Measurements from ENCODE around the gene THADA.

Gene THADA

DNA sequence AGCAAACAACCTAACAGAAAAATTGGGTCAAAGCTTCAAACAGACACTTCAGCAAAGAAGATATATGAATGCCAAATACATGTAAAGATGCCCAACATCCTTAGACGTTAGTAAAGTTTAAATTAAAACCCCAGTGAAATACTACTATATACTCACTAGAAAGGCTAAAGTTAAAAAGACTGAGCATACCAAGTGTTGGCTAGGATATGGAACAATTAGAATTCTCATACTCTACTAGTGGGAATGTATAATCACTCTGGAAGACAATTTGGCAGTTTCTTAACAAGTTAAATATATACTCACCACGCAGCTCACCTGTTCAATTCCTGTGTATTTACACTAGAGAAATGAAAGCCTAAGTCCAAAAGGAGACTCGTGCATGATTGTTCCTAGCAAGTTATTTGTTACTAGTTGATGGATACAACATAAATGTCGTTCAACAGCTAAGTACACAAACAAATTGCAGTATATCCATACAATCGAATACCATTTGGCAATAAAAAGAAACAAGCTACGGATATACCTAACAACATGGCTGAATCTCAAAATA lies 185.7 kb downstream of the THADA start:
- no peak overlapping the region for H3K4me3 ChIP-seq (IDR thresholded peaks at IDR 0.05; ENCODE audit: insufficient read depth, low read depth, low read length)
- no peak overlapping the region for H3K9ac ChIP-seq
- H3K4me2 ChIP-seq, result no peak overlapping the region
- H3K27me3 ChIP-seq (ENCODE audit: insufficient read depth, low read depth), result no peaks in the 10 kb centered on the region
- H2AFZ ChIP-seq (ENCODE audit: low read depth), result no peak overlapping the region
- no peaks in the 10 kb centered on the region for H4K20me1 ChIP-seq (ENCODE audit: insufficient read depth)
- TF ChIP-seq, protein P1, sequence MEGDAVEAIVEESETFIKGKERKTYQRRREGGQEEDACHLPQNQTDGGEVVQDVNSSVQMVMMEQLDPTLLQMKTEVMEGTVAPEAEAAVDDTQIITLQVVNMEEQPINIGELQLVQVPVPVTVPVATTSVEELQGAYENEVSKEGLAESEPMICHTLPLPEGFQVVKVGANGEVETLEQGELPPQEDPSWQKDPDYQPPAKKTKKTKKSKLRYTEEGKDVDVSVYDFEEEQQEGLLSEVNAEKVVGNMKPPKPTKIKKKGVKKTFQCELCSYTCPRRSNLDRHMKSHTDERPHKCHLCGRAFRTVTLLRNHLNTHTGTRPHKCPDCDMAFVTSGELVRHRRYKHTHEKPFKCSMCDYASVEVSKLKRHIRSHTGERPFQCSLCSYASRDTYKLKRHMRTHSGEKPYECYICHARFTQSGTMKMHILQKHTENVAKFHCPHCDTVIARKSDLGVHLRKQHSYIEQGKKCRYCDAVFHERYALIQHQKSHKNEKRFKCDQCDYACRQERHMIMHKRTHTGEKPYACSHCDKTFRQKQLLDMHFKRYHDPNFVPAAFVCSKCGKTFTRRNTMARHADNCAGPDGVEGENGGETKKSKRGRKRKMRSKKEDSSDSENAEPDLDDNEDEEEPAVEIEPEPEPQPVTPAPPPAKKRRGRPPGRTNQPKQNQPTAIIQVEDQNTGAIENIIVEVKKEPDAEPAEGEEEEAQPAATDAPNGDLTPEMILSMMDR (conservative IDR thresholded peaks at IDR 0.05; ENCODE audit: low read depth, low read length), result no peak
- no peaks in the 10 kb centered on the region for H3K36me3 ChIP-seq (ENCODE audit: insufficient read depth)
- no peaks in the 10 kb centered on the region for H3K79me2 ChIP-seq (ENCODE audit: insufficient read depth, low read depth)
- no peak overlapping the region for H3K27ac ChIP-seq
- H3K4me1 ChIP-seq (ENCODE audit: low read depth, poor library complexity, severe bottlenecking), result peaks cover 58% of the 10 kb centered on the region

DNA sequence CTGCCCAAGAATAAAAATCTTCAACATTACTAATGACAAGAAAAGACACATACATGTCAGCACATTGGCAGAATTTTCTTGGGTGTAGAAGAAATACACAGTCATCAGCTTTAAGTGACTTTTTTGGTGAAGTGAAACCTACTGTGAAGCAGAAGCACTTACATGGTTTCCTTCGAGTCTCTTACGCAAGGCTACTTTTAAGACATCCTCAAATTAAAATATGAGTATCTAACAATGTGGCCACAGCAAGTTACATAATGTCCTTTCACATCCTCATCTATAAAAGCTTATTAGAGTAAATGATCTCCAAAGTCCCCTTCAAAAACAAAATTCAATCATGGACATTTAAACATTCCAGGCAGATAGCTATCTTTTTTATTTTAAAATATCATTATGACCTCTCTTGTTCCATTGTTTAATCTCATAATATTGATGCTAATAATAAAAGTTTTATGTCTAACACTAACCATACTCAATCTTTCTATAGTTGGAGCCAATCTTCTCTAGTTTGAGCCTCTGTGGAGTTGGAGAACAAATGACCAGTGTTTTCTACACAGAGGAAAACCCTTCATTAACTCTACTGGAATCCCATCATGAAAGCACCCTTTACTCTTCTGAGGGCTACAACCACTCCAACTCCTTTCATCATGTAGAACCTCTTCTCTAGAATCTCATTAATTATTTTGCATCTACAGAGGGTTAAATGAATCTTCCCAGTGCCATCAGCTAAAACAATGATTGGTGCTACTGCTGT lies 187.3 kb downstream of the THADA start:
- H3K4me3 ChIP-seq (IDR thresholded peaks at IDR 0.05; ENCODE audit: insufficient read depth, low read depth, low read length), result peak overlapping the region; percentile 59
- no peaks in the 10 kb centered on the region for H3K27me3 ChIP-seq (ENCODE audit: insufficient read depth, low read depth)
- H3K4me2 ChIP-seq, result peak overlapping the region; percentile 67
- no peaks in the 10 kb centered on the region for H3K36me3 ChIP-seq (ENCODE audit: insufficient read depth)
- no peaks in the 10 kb centered on the region for H3K79me2 ChIP-seq (ENCODE audit: insufficient read depth, low read depth)
- peaks cover 74% of the 10 kb centered on the region for H3K4me1 ChIP-seq (ENCODE audit: low read depth, poor library complexity, severe bottlenecking)
- peak overlapping the region; percentile 22; the same call in 1 of the 2 replicates for H3K9ac ChIP-seq
- H3K27ac ChIP-seq, result peak overlapping the region; percentile 64
- peak overlapping the region; percentile 7; the same call in 1 of the 2 replicates for H2AFZ ChIP-seq (ENCODE audit: low read depth)
- TF ChIP-seq, protein P1 (conservative IDR thresholded peaks at IDR 0.05; ENCODE audit: low read depth, low read length), result no peak
- H4K20me1 ChIP-seq (ENCODE audit: insufficient read depth), result no peaks in the 10 kb centered on the region

DNA sequence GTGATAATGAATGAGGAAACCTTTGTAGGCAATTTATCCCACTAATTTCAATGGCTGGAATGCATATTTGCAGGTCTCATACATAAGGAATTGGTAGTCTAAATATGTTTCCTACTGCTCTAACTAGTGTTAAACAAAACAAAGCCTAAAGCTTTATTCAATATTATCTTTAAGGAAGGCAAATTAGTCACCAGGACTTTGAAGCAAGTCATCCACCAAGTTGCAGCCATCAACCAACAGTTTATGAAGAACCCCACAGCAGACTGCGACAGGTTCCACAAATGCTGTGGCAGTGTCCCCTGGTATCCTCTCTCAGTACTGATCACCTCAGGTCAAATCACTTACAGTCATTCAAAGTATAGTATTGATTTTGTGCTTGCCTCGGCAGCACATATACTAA lies 187.9 kb downstream of the THADA start:
- peak overlapping the region; percentile 59 for H3K4me3 ChIP-seq (IDR thresholded peaks at IDR 0.05; ENCODE audit: insufficient read depth, low read depth, low read length)
- peak overlapping the region; percentile 67 for H3K4me2 ChIP-seq
- no peaks in the 10 kb centered on the region for H3K79me2 ChIP-seq (ENCODE audit: insufficient read depth, low read depth)
- peak overlapping the region; percentile 64 for H3K27ac ChIP-seq
- peaks cover 80% of the 10 kb centered on the region for H3K4me1 ChIP-seq (ENCODE audit: low read depth, poor library complexity, severe bottlenecking)
- TF ChIP-seq, protein P1 (conservative IDR thresholded peaks at IDR 0.05; ENCODE audit: low read depth, low read length), result no peak
- H2AFZ ChIP-seq (ENCODE audit: low read depth), result peak overlapping the region; percentile 7; the same call in 1 of the 2 replicates
- H3K27me3 ChIP-seq (ENCODE audit: insufficient read depth, low read depth), result no peaks in the 10 kb centered on the region
- peak overlapping the region; percentile 22; the same call in 1 of the 2 replicates for H3K9ac ChIP-seq
- H3K36me3 ChIP-seq (ENCODE audit: insufficient read depth), result no peaks in the 10 kb centered on the region
- H4K20me1 ChIP-seq (ENCODE audit: insufficient read depth), result no peaks in the 10 kb centered on the region

DNA sequence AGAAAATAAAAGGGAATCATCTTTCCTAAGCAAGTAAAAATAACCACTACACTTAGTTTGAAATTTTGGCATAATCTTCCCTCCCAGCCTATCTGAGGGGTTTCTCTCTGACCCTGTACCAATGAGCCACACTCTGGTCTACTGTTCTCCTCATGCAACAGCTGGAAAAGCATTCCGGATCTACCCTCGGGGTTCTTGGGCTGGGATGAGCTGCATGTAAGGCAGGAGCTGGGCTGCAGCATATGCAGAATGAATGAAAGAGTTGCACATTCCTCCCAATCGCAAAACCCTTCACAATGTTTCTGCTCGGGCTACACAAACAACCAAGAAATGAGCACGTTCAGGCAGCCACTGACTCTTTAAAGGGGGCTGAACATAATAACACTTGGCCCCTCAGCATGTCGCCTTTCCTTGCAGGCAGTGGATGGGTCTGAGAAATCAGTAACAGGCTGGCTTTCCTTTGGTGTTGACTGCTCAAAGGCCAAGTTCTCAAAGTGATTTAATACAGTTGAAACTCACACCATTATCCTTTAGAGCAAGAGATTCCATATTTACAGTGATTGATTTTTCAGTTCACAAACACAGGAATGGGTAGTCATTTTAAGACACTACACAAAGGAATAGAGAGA lies 189.1 kb downstream of the THADA start:
- Histone ChIP-seq H4K20me1 (ENCODE audit: insufficient read depth) (no peaks in the 10 kb centered on the region), H3K27me3 (ENCODE audit: insufficient read depth, low read depth) (no peaks in the 10 kb centered on the region), H3K36me3 (ENCODE audit: insufficient read depth) (no peaks in the 10 kb centered on the region), H2AFZ (ENCODE audit: low read depth) (no peak overlapping the region), H3K9ac (no peak overlapping the region), H3K4me2 (peak overlapping the region; percentile 48), H3K4me1 (ENCODE audit: low read depth, poor library complexity, severe bottlenecking) (peaks cover 92% of the 10 kb centered on the region), H3K79me2 (ENCODE audit: insufficient read depth, low read depth) (no peaks in the 10 kb centered on the region), H3K27ac (peak overlapping the region; percentile 10; the same call in 1 of the 2 replicates), H3K4me3 (IDR thresholded peaks at IDR 0.05; ENCODE audit: insufficient read depth, low read depth, low read length) (no peak overlapping the region)
- TF ChIP-seq, protein P1 (conservative IDR thresholded peaks at IDR 0.05; ENCODE audit: low read depth, low read length), result no peak

Data from KMS-11 (cell line).